GM21576 (cell line): ENCODE measurements around the gene ANAPC16.
"Not testable (repeated sequence)": the region's sequence is repeated elsewhere in the genome, so short reads cannot be mapped to it uniquely, and the experiment has no call there.

ENCODE experiments used
- ATAC-seq: cut with Tn5 transposase; IDR thresholded peaks from one replicate; pipeline ENCODE4 v1.9.1; 2021; ENCODE audit warnings: mild to moderate bottlenecking, moderate library complexity; ENCODE audit not compliant: unreplicated experiment

The ANAPC16 gene

DNA sequence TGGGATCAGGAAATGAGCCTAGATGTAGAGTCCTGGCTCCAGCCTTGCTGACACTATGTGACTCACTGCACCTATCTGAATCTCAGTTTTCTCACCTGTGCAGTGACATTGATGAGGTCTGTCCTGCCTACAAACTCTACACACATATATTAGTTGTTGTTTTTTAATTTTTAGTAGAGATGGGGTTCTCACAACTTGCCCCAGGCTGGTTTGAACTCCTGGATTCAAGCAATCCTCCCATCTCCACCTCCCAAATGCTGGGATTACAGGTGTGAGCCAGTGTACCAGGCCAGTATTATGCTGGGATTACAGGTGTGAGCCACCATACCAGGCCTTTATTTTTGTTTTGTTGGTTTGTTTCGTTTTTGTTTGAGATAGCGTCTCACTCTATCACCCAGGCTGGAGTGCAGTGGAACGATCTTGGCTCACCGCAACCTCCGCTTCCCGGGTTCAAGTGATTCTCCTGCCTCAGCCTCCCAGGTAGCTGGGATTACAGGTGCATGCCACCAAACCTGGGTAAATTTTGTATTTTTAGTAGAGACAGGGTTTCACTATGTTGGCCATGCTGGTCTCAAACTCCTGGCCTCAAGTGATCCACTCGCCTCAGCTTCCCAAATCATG lies 46.1 kb downstream of the ANAPC16 start:
- ATAC-seq, result peak; percentile 1

DNA sequence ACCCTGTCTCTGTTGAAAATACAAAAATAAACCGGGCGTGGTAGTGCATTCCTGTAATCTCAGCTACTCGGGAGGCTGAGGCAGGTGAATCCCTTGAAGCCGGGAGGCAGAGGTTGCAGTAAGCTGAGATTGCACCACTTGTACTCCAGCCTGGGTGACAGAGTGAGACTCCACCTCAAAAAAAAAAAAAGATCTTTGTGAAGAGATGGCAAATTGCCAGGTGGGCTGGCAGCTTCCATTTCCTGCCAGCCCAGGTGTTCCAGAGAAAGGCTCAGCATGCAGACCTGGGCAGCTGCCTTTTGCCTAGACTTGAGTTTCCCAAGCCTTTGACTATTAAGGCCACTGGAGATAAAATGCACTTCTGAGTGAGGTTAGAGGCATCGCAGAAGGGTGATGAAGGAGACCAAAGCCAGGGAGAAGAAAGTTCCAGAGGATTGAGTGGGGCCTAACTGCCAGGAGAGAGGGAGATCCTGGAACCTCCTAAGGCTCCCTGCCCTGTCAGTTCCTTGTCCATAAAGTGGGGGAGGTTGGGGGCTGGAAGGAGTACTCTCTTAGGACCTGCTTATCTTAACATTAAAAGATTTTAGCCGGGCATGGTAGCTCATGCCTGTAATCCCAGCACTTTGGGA lies 47.9 kb downstream of the ANAPC16 start:
- no peak for ATAC-seq

DNA sequence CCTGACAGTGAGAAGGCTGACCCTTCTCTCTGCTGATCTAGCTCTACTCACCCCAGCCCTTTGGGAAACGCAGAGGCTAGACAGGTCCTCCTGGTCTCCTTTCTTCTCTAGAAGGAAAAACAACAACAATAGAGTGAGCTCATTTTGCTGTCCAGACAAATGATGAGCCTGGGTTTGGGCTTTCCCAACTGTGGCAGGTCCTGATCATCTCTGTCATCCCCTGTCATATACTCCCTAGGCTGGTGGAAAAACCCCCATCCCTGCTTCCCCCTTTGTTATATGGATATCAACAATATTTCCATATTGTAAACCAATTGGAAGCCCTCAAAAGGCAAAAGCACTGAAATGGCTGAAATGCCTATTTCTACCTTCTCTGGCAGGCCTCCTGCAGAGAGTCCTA lies 48.7 kb downstream of the ANAPC16 start:
- no peak for ATAC-seq

DNA sequence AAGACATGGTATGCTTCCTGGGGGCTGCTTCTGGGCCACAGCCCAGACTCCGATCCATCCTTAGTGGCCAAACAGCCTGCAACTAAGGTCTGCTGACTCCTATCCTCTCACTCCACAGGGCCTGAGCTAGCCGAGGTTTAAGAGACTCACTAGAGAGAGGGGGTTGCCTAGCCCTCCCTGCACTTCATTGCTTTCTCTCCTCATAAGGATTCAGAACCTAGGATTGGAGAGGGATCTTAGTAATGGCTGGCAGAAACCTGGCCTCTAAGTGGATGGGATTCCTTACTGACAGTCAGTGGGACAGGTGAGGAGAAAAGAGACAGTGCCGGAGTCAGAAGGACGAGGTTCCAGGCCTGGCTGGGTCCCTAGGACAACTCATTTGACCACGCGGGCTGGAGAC lies 49.7 kb downstream of the ANAPC16 start:
- ATAC-seq, result no peak

DNA sequence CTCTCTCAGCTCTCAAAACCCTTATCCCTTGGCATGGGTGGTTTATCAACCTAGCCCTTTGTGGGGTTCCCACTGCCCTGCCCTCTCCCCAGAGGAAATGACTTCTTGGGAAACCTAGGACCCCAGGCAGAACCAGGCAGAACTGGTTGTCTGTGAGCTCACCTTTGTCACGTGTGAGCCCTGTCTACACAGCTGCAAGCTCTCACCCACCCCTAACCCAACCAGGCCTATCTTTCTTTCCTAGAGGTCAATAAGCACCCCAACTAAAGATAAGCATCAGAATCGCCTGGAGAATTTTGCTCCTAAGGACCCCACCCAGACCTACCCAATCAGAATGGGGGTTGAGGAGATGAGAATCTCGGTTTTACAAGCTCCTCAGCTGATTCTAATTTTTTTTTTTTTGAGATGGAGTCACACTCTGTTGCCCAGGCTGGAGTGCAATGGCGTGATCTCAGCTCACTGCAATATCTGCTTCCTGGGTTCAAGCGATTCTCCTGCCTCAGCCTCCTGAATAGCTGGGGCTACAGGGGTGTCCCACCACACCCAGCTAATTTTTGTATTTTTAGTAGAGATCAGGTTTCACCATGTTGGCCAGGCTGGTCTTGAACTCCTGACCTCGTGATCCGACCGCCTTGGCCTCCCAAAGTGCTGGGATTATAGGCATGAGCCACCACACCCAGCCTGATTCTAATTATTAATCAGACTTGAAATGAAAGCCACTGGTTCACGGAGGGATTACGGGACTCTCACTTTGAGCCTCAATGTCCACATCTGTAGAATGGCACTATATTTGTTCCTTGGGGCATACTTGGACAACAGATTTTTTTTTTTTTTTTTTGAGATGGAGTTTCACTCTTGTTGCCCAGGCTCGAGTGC lies 50.4 kb downstream of the ANAPC16 start:
- no peak for ATAC-seq

DNA sequence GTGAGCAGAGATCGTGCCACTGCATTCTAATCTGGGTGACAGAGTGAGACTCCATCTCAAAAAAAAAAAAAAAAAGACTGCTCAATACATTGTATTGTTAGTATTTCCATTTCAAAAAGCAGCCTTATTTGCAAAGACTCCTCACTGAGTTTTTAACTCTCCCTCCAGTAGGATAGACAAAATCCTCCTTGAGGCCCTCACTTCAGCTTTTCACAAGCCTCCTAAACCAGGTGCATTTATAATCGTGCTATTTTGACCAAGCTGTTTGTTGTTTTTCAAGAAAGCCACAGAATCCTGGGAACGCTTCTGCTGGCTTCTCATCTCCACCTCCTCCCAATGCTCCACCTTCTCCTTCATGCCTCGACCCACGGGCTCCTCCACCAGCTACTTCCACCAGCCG lies 51.6 kb downstream of the ANAPC16 start:
- no peak for ATAC-seq

DNA sequence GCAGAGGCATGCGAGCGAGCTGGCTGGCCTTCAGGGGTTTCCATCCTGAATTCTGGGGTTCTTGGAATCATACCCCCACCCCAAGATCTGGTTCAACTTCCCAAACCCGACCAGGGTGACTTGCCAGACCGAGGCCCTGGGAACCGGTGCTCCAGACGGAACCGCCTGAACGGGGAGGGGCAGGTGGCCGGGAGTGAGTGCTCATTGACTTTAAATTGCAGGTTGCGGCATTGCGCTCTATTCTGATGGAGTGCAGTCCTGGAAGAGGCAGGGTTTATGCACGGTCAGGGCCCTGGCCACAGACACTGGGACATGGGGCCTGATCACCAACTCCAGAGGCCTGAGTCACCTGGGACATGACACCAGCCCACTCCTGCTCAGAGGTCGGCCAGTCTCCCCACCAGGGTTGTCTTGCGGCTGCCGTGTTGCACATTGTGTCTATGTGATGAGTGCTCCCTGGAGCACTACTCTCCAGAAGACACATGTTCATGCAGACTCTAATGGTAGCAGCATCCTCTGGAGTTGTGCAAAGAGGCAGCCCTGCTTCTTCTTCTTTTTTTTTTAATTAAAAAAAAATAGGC lies 52.1 kb downstream of the ANAPC16 start:
- no peak for ATAC-seq

DNA sequence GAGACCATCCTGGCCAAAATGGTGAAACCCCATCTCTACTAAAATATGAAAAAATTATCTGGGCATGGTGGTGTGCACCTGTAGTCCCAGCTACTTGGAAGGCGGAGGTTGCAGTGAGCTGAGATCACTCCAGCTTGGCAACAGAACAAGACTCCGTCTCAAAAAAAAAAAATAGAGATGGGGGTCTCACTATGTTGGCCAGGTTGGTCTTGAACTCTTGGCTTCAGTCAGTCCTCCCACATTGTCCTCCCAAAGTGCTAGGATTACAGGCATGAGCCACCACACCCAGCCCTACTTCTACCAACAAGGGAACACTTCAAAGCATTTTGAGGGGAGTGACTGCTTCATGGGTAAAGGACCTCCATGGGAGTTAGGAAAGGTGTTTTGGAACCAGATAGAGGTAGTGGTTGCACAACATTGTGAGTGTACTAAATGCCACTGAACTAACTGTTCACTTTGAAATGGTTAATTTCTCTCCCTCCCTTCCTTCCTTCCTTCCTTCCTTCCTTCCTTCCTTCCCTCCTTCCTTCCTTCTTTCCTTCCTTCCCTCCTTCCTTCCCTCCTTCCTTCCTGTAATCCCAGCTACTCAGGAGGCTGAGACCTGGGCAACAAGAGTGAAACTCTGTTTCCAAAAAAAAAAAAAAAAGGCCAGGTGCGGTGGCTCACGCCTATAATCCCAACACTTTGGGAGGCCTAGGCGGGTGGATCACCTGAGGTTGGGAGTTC lies 52.8 kb downstream of the ANAPC16 start:
- ATAC-seq, result not testable (repeated sequence)

DNA sequence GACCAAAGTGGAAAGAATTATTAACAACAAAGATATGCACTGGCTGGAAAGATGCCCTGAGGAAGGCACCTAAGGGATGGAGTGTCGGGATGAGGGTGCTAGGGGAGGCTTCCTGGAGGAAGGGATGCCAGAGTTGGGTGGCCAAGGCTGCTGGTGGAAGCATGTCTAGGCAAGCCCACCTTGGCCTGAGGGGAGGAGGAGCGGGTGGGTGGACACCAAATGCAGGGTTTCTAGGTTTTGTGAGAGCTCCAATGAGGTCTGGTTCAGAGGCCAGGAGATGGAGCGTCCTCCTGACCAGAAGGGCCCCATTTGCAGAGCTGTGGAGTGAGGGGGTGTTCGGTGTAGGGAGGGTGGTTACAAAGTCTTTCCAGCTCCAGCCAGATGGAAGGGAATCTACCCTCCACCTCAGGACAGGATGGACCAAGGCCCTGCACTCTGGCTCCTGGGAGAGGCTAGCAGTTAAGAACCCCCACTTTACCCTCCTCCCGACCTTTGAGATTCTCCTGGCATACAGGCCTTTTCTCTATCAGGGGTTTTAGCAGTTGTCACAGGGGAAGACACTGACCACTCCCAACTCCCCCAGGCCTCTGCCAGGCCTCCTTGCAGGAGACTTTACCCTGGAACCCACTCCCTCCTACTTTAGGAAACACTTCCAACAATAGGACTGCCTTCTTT lies 54.9 kb downstream of the ANAPC16 start:
- no peak for ATAC-seq

DNA sequence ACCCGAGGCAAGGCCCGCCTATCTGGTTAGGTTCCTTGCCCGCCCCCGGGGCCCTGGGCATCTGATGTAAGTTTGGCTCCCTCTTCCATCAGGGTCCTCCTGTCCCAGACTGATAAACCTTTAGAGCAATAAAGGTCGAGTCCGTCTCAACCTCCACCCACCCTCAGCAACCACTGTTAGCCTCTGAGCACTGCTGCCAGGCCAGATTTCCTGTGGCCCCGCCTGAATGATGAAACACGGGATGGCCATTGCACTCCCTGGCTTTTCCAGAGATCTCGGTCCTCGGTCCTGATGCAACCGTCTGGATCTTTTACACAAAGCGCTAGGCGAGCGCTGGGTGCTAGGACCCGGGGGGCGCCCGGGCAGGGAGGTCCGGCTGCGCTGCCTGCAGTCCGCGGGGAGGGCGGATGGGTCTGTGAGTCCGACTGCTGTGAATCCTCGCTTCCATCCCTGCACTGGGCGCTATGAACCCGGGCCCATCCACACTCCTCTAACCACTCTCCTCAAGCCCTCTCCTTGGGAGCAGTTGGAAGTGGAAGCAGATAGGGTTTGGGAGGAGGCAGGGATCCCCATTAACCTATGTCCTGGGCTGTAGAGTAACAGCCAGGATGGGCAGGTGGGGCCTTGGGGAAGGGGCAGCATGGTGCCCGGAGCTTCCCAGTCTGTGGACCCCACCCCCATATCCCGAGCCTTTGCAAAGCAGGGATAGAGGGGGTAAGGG lies 57.0 kb downstream of the ANAPC16 start:
- ATAC-seq, result peak; percentile 23

DNA sequence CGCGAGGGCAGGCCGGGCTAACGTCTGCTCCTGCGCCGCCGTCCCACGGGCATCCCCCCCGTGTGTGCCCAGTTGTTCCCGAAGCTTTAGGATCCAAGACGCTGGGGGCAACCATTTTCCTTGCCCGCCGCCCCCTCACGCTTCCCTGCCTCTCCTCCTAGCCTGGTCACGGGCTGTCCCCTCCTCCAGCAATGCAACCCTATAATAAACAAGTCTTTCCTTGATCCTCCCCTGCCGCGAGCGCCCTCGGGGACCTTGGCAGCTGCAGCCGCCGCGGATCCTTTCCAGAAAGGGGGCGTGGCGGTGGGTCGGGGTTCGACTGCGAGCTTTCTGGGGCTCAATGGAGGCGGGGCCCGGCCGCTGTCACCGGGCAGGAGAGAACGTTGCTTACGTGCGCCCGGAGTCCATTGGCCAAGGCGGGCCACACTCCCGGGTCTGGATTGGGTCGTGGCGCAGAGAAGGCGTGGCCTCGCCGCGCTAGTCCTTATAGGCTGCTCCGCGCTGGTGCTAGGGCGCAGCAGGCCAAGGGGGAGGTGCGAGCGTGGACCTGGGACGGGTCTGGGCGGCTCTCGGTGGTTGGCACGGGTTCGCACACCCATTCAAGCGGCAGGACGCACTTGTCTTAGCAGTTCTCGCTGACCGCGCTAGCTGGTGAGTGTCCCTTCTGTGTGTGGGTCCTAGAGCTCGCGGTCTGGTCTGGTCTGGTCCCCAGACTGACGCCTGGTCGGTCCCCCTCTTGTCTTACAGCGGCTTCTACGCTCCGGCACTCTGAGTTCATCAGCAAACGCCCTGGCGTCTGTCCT lies 57.8 kb downstream of the ANAPC16 start, which contains the start of gene DDIT4:
Gene DDIT4 (plus strand): TSS at position 515 of the 803 bp plus-strand sequence. CDS start 293 bp downstream, outside the sequence.
- ATAC-seq, result peak; percentile 71

DNA sequence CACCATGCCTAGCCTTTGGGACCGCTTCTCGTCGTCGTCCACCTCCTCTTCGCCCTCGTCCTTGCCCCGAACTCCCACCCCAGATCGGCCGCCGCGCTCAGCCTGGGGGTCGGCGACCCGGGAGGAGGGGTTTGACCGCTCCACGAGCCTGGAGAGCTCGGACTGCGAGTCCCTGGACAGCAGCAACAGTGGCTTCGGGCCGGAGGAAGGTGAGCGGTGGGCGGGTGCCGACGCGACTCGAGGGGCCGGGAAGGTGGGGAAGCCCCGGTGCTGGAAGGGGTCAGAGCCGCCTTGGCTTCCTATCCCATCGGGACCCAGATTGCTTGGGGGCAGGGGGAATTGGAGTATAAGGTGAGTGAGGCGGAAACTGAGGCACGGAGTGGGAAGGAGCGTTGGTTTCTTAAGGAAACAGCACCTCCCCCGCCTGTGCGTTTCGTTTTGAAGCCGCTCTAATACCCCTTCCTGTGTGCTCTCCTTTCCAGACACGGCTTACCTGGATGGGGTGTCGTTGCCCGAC lies 58.5 kb downstream of the ANAPC16 start:
- ATAC-seq, result no peak

DNA sequence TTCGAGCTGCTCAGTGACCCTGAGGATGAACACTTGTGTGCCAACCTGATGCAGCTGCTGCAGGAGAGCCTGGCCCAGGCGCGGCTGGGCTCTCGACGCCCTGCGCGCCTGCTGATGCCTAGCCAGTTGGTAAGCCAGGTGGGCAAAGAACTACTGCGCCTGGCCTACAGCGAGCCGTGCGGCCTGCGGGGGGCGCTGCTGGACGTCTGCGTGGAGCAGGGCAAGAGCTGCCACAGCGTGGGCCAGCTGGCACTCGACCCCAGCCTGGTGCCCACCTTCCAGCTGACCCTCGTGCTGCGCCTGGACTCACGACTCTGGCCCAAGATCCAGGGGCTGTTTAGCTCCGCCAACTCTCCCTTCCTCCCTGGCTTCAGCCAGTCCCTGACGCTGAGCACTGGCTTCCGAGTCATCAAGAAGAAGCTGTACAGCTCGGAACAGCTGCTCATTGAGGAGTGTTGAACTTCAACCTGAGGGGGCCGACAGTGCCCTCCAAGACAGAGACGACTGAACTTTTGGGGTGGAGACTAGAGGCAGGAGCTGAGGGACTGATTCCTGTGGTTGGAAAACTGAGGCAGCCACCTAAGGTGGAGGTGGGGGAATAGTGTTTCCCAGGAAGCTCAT lies 59.0 kb downstream of the ANAPC16 start:
- no peak for ATAC-seq

DNA sequence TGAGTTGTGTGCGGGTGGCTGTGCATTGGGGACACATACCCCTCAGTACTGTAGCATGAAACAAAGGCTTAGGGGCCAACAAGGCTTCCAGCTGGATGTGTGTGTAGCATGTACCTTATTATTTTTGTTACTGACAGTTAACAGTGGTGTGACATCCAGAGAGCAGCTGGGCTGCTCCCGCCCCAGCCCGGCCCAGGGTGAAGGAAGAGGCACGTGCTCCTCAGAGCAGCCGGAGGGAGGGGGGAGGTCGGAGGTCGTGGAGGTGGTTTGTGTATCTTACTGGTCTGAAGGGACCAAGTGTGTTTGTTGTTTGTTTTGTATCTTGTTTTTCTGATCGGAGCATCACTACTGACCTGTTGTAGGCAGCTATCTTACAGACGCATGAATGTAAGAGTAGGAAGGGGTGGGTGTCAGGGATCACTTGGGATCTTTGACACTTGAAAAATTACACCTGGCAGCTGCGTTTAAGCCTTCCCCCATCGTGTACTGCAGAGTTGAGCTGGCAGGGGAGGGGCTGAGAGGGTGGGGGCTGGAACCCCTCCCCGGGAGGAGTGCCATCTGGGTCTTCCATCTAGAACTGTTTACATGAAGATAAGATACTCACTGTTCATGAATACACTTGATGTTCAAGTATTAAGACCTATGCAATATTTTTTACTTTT lies 59.7 kb downstream of the ANAPC16 start:
- ATAC-seq, result no peak

DNA sequence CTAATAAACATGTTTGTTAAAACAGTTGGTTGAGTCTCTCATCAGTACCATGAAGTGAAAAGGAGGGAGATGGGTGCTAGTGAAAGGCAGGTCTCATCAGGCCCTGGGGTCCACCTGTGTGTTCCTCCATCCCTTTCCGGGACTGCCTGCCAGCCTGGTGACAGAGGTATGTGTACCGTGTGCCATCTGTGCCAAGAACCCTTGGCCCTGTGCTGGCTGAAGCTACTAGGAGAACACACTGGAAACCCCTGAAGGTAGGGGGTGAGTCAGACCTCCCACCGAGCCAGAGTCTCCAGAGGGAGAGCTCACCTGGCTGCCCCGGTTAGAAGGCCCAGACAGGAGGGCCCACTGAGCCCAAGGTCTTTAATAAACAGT lies 60.2 kb downstream of the ANAPC16 start:
- ATAC-seq, result no peak

DNA sequence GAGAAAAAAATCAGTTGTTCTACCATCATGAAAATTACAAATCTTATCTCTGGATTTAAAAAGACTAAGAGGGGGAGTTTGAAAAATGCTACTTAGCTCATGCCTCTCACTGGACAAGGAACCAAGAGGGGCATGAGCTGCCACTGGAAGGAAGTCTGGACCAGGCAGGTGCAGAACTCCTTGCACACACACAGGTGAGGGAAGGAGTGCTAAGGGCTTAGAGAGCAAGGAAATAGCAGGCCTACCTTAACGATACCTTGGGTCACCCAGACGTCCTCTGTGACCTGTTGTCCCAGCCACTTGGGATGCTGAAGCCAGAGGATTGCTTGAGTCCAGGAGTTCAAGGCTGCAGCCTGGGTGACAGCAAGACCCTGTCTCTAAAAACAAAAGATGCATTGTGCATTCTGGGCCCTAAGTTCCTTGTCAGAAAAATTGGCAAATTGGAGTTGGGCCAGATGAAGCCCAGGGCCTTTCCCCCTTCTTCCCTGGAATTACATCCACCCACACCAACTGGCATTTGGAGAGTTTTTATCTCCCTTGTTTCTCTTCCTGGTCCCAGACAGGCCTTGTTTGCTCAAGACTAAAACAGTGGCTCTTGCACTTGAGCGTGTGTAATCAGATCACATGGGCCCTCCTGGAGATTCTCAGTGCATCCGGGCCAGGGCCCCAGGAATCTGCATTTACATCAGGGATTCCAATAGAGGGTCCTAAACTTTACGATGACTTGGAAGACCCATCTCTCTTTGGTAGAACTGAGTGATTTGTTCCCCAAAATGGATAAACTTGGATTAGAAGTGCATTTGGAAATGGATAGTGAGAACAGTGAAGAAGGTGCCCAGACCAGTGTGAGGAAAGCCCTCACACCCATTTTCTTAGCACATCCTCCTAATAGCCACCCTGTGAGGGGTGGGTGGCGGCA lies 60.9 kb downstream of the ANAPC16 start:
- ATAC-seq, result no peak
